ENCODE measurements around the gene COL6A1. TPM values are rescaled to one million over a fixed set of nuclear protein-coding genes. Genes with fewer than 3 reads are reported as not detected.

Gene COL6A1
- polyA plus RNA-seq, 1 of the 3 experiments (the other 2 are of a cell fraction) = 107 TPM

DNA sequence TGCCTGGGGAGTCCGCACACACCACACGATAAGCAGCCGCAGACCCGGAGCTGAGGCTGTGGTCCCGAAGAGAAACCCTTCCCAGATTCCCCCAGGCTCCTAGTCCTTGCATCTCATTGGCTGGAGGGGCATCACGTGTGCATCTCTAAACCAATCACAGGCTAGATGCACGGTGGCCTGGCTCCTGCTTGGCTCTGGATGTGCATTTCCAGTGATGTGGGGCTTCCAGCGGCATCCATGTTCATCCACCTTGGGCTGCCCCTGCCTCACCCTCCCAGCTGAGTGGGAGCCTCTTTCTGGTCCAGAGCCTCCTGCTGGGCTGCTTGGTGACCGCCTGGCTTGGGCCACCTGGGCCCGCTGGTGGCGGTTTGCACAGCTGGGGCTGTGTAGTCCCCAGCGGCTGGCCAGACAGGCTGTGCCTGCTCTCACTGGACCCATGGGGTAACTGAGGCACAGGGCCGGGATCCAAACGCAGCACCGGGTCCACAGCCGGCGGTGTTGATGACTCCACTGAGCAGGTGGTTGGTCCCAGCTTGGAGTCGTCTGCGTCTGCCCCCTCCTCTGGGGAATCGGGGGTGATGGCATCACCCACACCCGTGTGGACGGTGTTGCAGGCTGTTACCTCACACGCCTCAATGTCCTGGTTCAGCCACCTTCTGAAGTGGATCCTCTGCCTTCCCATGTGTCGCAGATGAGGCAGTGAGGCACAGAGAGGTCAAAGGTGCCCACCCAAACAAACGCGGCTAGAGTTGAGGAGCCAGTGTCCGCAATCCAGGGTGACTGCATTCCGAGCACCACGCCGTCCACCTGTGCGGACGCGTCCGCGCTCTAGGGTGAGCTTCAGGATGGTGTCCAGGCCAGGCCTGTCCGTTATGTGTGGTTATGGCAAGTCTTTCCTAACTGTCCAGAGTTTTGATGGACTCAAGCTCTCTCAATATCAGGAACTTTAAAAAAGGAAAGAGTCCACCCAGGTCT is 41.3 kb downstream of the COL6A1 start:
- H3K4me1 ChIP-seq (ENCODE audit: control insufficient read depth in 1 of 2, insufficient read depth in 2 of 2, low read depth in 1 of 2, low read length in 1 of 2) = no peaks in the 10 kb centered on the region; a peak in 1 of 4 replicates
- H3F3A ChIP-seq (replicated peaks; ENCODE audit: insufficient read depth) = no peaks in the 10 kb centered on the region
- H3K27ac ChIP-seq (ENCODE audit: low read depth in 2 of 2, low read length in 1 of 2) = no peak overlapping the region
- H3K36me3 ChIP-seq (replicated peaks in 1 of 2; ENCODE audit: control insufficient read depth in 1 of 2, insufficient read depth in 2 of 2, low read length in 1 of 2) = no peaks in the 10 kb centered on the region
- ChIA-PET CTCF (interaction anchor here (0.8 to 1.7 kb wide), 3 partner anchors 10 to 467 kb away, joined by 3 to 4 read pairs (median 3); no protein-coding TSS in a partner anchor), POLR2A (interaction anchor here (0.6 kb wide), 1 partner anchor 41 kb away, joined by 3 read pairs; the partner anchor contains the start of gene COL6A1)
- H2AFZ ChIP-seq (ENCODE audit: low read depth) = no peak overlapping the region
- no peak overlapping the region for H3K4me2 ChIP-seq
- no peak overlapping the region for H3K4me3 ChIP-seq (ENCODE audit: low read depth in 2 of 2, low read length in 1 of 2)
- no peak for DNase-seq
- WGBS (ENCODE audit: low lambda C conversion rate) = 95% methylated on average over 15 of the region's 36 CpGs
- no peaks in the 10 kb centered on the region; the same call in 1 of the 2 replicates for H3K27me3 ChIP-seq (ENCODE audit: insufficient read depth)
- no peaks in the 10 kb centered on the region for H3K9me3 ChIP-seq
- no peaks in the 10 kb centered on the region for H4K20me1 ChIP-seq (ENCODE audit: insufficient read depth)
- TF ChIP-seq NRF1 (IDR thresholded peaks at IDR 0.05; ENCODE audit: low read depth, low read length) = no peak
- TF ChIP-seq, protein P1, sequence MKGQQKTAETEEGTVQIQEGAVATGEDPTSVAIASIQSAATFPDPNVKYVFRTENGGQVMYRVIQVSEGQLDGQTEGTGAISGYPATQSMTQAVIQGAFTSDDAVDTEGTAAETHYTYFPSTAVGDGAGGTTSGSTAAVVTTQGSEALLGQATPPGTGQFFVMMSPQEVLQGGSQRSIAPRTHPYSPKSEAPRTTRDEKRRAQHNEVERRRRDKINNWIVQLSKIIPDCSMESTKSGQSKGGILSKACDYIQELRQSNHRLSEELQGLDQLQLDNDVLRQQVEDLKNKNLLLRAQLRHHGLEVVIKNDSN (IDR thresholded peaks at IDR 0.05; ENCODE audit: borderline replicate concordance, low read depth) = peak; percentile 58; the same call in 1 of the 2 replicates
- H3K79me2 ChIP-seq (ENCODE audit: insufficient read depth) = no peaks in the 10 kb centered on the region
- no peak overlapping the region for H3K9ac ChIP-seq
- H3K9me2 ChIP-seq = no peaks in the 10 kb centered on the region

DNA sequence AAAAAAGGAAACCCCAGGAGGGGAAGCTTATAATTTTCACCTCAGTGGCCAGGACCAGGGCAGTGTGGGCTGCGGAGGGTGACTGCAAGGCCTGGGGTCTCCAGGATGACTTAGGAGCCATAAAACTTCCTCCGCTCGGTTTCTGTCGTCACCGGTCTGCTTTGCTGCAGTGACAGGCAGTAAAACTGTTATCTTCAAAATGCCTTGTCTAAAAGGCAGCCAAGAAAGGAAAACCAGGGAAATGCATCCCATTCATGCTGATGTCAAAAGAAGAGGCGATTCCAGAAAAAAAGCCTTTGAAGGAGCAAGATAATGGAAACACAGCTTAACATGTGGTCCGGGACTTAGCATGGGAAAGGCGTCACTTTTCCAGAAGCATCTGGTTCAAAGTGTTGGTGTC is 42.0 kb downstream of the COL6A1 start:
- Histone ChIP-seq H3K27ac (ENCODE audit: low read depth in 2 of 2, low read length in 1 of 2) (no peak overlapping the region), H3K9ac (no peak overlapping the region), H3K27me3 (ENCODE audit: insufficient read depth) (no peaks in the 10 kb centered on the region), H3K4me1 (ENCODE audit: control insufficient read depth in 1 of 2, insufficient read depth in 2 of 2, low read depth in 1 of 2, low read length in 1 of 2) (no peaks in the 10 kb centered on the region; a peak in 1 of 4 replicates), H3K36me3 (replicated peaks in 1 of 2; ENCODE audit: control insufficient read depth in 1 of 2, insufficient read depth in 2 of 2, low read length in 1 of 2) (no peaks in the 10 kb centered on the region), H3K9me3 (no peaks in the 10 kb centered on the region), H3F3A (replicated peaks; ENCODE audit: insufficient read depth) (no peaks in the 10 kb centered on the region), H4K20me1 (ENCODE audit: insufficient read depth) (no peaks in the 10 kb centered on the region), H3K4me2 (no peak overlapping the region), H3K79me2 (ENCODE audit: insufficient read depth) (no peaks in the 10 kb centered on the region), H2AFZ (ENCODE audit: low read depth) (no peak overlapping the region), H3K9me2 (no peaks in the 10 kb centered on the region), H3K4me3 (ENCODE audit: low read depth in 2 of 2, low read length in 1 of 2) (no peak overlapping the region)
- ChIA-PET CTCF (interaction anchor here (1.7 kb wide), 1 partner anchor 468 kb away, joined by 4 read pairs; no protein-coding TSS in a partner anchor), POLR2A (interaction anchor here (0.6 kb wide), 1 partner anchor 42 kb away, joined by 3 read pairs; the partner anchor contains the start of gene COL6A1)
- 91% methylated on average over 8 of the region's 8 CpGs for WGBS (ENCODE audit: low lambda C conversion rate)
- DNase-seq = no peak
- TF ChIP-seq POLR2AphosphoS5 (IDR thresholded peaks at IDR 0.05; ENCODE audit: low read depth, low read length) (no peak), MEF2A (IDR thresholded peaks at IDR 0.05; ENCODE audit: borderline replicate concordance, low read depth) (no peak), TEAD4 (IDR thresholded peaks at IDR 0.05; ENCODE audit: borderline replicate concordance, insufficient read depth) (no peak), TAF1 (IDR thresholded peaks at IDR 0.05; ENCODE audit: borderline replicate concordance, low read depth, low read length) (no peak), RXRA (IDR thresholded peaks at IDR 0.05; ENCODE audit: borderline replicate concordance, low read depth) (no peak), GABPA (IDR thresholded peaks at IDR 0.05; ENCODE audit: low read depth) (no peak), CHD2 (IDR thresholded peaks at IDR 0.05; ENCODE audit: low read length, partially characterized antibody) (no peak), NRF1 (IDR thresholded peaks at IDR 0.05; ENCODE audit: low read depth, low read length) (no peak)
- TF ChIP-seq, protein P2, sequence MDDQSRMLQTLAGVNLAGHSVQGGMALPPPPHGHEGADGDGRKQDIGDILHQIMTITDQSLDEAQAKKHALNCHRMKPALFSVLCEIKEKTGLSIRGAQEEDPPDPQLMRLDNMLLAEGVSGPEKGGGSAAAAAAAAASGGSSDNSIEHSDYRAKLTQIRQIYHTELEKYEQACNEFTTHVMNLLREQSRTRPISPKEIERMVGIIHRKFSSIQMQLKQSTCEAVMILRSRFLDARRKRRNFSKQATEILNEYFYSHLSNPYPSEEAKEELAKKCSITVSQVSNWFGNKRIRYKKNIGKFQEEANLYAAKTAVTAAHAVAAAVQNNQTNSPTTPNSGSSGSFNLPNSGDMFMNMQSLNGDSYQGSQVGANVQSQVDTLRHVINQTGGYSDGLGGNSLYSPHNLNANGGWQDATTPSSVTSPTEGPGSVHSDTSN (IDR thresholded peaks at IDR 0.05) = no peak
- TF ChIP-seq, protein P1 (IDR thresholded peaks at IDR 0.05; ENCODE audit: borderline replicate concordance, low read depth) = no peak
- TF ChIP-seq, protein P3, sequence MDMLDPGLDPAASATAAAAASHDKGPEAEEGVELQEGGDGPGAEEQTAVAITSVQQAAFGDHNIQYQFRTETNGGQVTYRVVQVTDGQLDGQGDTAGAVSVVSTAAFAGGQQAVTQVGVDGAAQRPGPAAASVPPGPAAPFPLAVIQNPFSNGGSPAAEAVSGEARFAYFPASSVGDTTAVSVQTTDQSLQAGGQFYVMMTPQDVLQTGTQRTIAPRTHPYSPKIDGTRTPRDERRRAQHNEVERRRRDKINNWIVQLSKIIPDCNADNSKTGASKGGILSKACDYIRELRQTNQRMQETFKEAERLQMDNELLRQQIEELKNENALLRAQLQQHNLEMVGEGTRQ (IDR thresholded peaks at IDR 0.05; ENCODE audit: borderline replicate concordance, low read depth, low read length) = no peak
- TF ChIP-seq, protein P4, sequence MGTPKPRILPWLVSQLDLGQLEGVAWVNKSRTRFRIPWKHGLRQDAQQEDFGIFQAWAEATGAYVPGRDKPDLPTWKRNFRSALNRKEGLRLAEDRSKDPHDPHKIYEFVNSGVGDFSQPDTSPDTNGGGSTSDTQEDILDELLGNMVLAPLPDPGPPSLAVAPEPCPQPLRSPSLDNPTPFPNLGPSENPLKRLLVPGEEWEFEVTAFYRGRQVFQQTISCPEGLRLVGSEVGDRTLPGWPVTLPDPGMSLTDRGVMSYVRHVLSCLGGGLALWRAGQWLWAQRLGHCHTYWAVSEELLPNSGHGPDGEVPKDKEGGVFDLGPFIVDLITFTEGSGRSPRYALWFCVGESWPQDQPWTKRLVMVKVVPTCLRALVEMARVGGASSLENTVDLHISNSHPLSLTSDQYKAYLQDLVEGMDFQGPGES (IDR thresholded peaks at IDR 0.05; ENCODE audit: low read depth, low read length) = no peak
- TF ChIP-seq, protein P5, sequence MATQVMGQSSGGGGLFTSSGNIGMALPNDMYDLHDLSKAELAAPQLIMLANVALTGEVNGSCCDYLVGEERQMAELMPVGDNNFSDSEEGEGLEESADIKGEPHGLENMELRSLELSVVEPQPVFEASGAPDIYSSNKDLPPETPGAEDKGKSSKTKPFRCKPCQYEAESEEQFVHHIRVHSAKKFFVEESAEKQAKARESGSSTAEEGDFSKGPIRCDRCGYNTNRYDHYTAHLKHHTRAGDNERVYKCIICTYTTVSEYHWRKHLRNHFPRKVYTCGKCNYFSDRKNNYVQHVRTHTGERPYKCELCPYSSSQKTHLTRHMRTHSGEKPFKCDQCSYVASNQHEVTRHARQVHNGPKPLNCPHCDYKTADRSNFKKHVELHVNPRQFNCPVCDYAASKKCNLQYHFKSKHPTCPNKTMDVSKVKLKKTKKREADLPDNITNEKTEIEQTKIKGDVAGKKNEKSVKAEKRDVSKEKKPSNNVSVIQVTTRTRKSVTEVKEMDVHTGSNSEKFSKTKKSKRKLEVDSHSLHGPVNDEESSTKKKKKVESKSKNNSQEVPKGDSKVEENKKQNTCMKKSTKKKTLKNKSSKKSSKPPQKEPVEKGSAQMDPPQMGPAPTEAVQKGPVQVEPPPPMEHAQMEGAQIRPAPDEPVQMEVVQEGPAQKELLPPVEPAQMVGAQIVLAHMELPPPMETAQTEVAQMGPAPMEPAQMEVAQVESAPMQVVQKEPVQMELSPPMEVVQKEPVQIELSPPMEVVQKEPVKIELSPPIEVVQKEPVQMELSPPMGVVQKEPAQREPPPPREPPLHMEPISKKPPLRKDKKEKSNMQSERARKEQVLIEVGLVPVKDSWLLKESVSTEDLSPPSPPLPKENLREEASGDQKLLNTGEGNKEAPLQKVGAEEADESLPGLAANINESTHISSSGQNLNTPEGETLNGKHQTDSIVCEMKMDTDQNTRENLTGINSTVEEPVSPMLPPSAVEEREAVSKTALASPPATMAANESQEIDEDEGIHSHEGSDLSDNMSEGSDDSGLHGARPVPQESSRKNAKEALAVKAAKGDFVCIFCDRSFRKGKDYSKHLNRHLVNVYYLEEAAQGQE (IDR thresholded peaks at IDR 0.05; ENCODE audit: low read depth, low read length) = no peak
